CD8-positive, alpha-beta memory T cell (primary cell): ENCODE measurements around the gene PAOX. TPM values are rescaled to one million over a fixed set of nuclear protein-coding genes. Genes with fewer than 3 reads are reported as not detected.
"Not testable (repeated sequence)": the region's sequence is repeated elsewhere in the genome, so short reads cannot be mapped to it uniquely, and the experiment has no call there.

ENCODE experiments used
- CTCF ChIA-PET: fragments of 350-600 bp; sonication (Branson Sonifier 250); formaldehyde crosslinking; loops from one replicate; lab custom pipeline; 2021; ENCODE audit warnings: antibody characterized with exemption; lab: Charles Lee
- POLR2A ChIA-PET: fragments of 350-600 bp; sonication (Branson Sonifier 250); formaldehyde crosslinking; loops from one replicate; lab custom pipeline; 2021; ENCODE audit warnings: antibody characterized with exemption; lab: Charles Lee
- DNase-seq, 5 donors: peaks; one replicate each; pipeline versions ENCODE4 v3.0.0 to v3.0.0-alpha.2; 2020 to 2022; ENCODE audit warnings: mixed read lengths in 1 of 5
- H3K27ac ChIP-seq: one replicate; pipeline ENCODE4 v1.7.0; 2013; ENCODE audit warnings: low read depth, mild to moderate bottlenecking, low read length, moderate library complexity
- H3K27me3 ChIP-seq: 2 replicates; pipeline ENCODE4 v1.7.0; 2013; ENCODE audit warnings: low read length, mild to moderate bottlenecking; ENCODE audit not compliant: insufficient read depth, poor library complexity, severe bottlenecking
- H3K36me3 ChIP-seq: 2 replicates; pipeline ENCODE4 v1.7.0; 2013; ENCODE audit warnings: mild to moderate bottlenecking, low read length, moderate library complexity; ENCODE audit not compliant: insufficient read depth
- H3K4me1 ChIP-seq: 2 replicates; pipeline ENCODE4 v1.7.0; 2013; ENCODE audit warnings: mild to moderate bottlenecking, low read length, moderate library complexity; ENCODE audit not compliant: insufficient read depth
- H3K4me3 ChIP-seq: 2 replicates; pipeline ENCODE4 v1.7.0; 2013; ENCODE audit warnings: mild to moderate bottlenecking, low read length
- H3K9me3 ChIP-seq: 2 replicates; pipeline ENCODE4 v1.7.0; 2013; ENCODE audit warnings: mild to moderate bottlenecking, low read length
- H3K27ac Mint-ChIP-seq, 8 donors: one replicate each; pipeline ENCODE4 v1.8.0; 2020 to 2021; ENCODE audit warnings: mixed read lengths in 8 of 8, mild to moderate bottlenecking in 6 of 8, inconsistent platforms in 3 of 8, moderate library complexity in 3 of 8
- H3K27me3 Mint-ChIP-seq, 2 donors: one replicate each; pipeline ENCODE4 v1.8.0; 2020 to 2021; ENCODE audit warnings: mixed read lengths in 2 of 2, mild to moderate bottlenecking in 1 of 2, moderate library complexity in 1 of 2
- H3K36me3 Mint-ChIP-seq, 3 donors: one replicate each; pipeline ENCODE4 v1.8.0; 2020 to 2021; ENCODE audit warnings: mixed read lengths in 3 of 3, inconsistent platforms in 1 of 3, mild to moderate bottlenecking in 1 of 3
- H3K4me1 Mint-ChIP-seq, 3 donors: one replicate each; pipeline ENCODE4 v1.8.0; 2020 to 2021; ENCODE audit warnings: mixed read lengths in 3 of 3, inconsistent platforms in 1 of 3, mild to moderate bottlenecking in 1 of 3
- H3K4me3 Mint-ChIP-seq, 7 donors: one replicate each; pipeline ENCODE4 v1.8.0; 2020 to 2021; ENCODE audit warnings: mixed read lengths in 7 of 7, mild to moderate bottlenecking in 6 of 7, moderate library complexity in 4 of 7, inconsistent platforms in 2 of 7
- H3K9me3 Mint-ChIP-seq, 5 donors: one replicate each; pipeline ENCODE4 v1.8.0; 2020 to 2022; ENCODE audit warnings: mixed read lengths in 5 of 5, mild to moderate bottlenecking in 3 of 5, moderate library complexity in 2 of 5, inconsistent platforms in 1 of 5
- polyA plus RNA-seq: library from polyadenylated mRNA; unstranded; fragments of 300-500 nt; fragmentation: Illumina TruSeq; gene quantifications from one replicate; pipeline ENCODE4 v1.2.3, GENCODE V29; 2021
- total RNA-seq, 2 experiments: library from RNA; stranded (reverse); gene quantifications; one replicate each; pipeline ENCODE4 v1.2.3, GENCODE V29; 2021

The PAOX gene
- total and polyA plus RNA-seq, 3 experiments from 2014 or later, result 6.4 to 16.8 (median 6.7) TPM

- H3K27ac Mint-ChIP-seq, POLR2A ChIA-PET, H3K27me3 Mint-ChIP-seq, H3K9me3 Mint-ChIP-seq, H3K4me1 ChIP-seq, H3K27me3 ChIP-seq, H3K4me3 ChIP-seq, H3K4me1 Mint-ChIP-seq, H3K27ac ChIP-seq, H3K9me3 ChIP-seq, H3K4me3 Mint-ChIP-seq, DNase-seq, H3K36me3 ChIP-seq: not testable (repeated sequence)
- H3K36me3 Mint-ChIP-seq, result peaks cover 0 to 67% (median 10%) of the 10 kb centered on the region in 3 donors
- CTCF ChIA-PET, result interaction anchor here (1.3 kb wide), 1 partner anchor 25 kb away, joined by 3 read pairs; no protein-coding TSS in a partner anchor
Measured at GRCh38 chr10:133367461-133367860, 11.6 kb upstream of the PAOX start.

- Histone ChIP-seq H3K27me3 (no peaks in the 10 kb centered on the region), H3K4me1 (peaks cover 5% of the 10 kb centered on the region), H3K27ac (no peak overlapping the region), H3K36me3 (peaks cover 10% of the 10 kb centered on the region), H3K4me3 (no peak overlapping the region), H3K9me3 (no peaks in the 10 kb centered on the region)
- H3K4me1 Mint-ChIP-seq, result peaks cover 0 to 7% (median 4%) of the 10 kb centered on the region in 3 donors
- no peaks in the 10 kb centered on the region for H3K9me3 Mint-ChIP-seq
- peaks cover 0 to 60% (median 10%) of the 10 kb centered on the region in 3 donors for H3K36me3 Mint-ChIP-seq
- H3K27ac Mint-ChIP-seq, result peak overlapping the region in 1 of 8 donors; percentile 6
- DNase-seq, result no peak
- no peaks in the 10 kb centered on the region for H3K27me3 Mint-ChIP-seq
- peak overlapping the region in 1 of 7 donors; percentile 56 for H3K4me3 Mint-ChIP-seq
- ChIA-PET POLR2A (no interaction called here), CTCF (no interaction called here)
Measured at GRCh38 chr10:133368153-133368552, 10.9 kb upstream of the PAOX start.

- H3K27ac Mint-ChIP-seq, result peak overlapping the region in 1 of 8 donors; percentile 42
- H3K9me3 Mint-ChIP-seq, result no peaks in the 10 kb centered on the region
- Histone ChIP-seq H3K27me3 (no peaks in the 10 kb centered on the region), H3K4me1 (peaks cover 5% of the 10 kb centered on the region), H3K4me3 (no peak overlapping the region), H3K27ac (no peak overlapping the region), H3K36me3 (peaks cover 10% of the 10 kb centered on the region), H3K9me3 (no peaks in the 10 kb centered on the region)
- H3K4me3 Mint-ChIP-seq, result peak overlapping the region in 3 of 7 donors; percentile 12 to 67 (median 22)
- ChIA-PET POLR2A (no interaction called here), CTCF (interaction anchor here (1.3 kb wide), 1 partner anchor 9 kb away, joined by 3 read pairs; no protein-coding TSS in a partner anchor)
- no peak for DNase-seq
- peaks cover 0 to 1% of the 10 kb centered on the region in 2 donors for H3K27me3 Mint-ChIP-seq
- H3K4me1 Mint-ChIP-seq, result peaks cover 5 to 15% (median 8%) of the 10 kb centered on the region in 3 donors
- peaks cover 0 to 48% (median 6%) of the 10 kb centered on the region in 3 donors for H3K36me3 Mint-ChIP-seq
Measured at GRCh38 chr10:133370030-133370786, 8.9 kb upstream of the PAOX start.

GRCh38 chr10:133372507-133372906 is 6.6 kb upstream of the PAOX start:
- Mint-ChIP-seq H3K27me3 (peaks cover 0 to 1% of the 10 kb centered on the region in 2 donors), H3K4me3 (peak overlapping the region in 6 of 7 donors; percentile 57 to 84 (median 78)), H3K36me3 (peaks cover 0 to 32% (median 6%) of the 10 kb centered on the region in 3 donors), H3K27ac (no peak overlapping the region), H3K9me3 (no peaks in the 10 kb centered on the region), H3K4me1 (peaks cover 5 to 19% (median 8%) of the 10 kb centered on the region in 3 donors)
- CTCF ChIA-PET, result no interaction called here
- Histone ChIP-seq H3K27me3 (no peaks in the 10 kb centered on the region), H3K36me3 (peaks cover 10% of the 10 kb centered on the region), H3K4me3 (no peak overlapping the region), H3K4me1 (peaks cover 5% of the 10 kb centered on the region), H3K9me3 (no peaks in the 10 kb centered on the region), H3K27ac (no peak overlapping the region)
- no peak for DNase-seq
- POLR2A ChIA-PET, result no interaction called here

GRCh38 chr10:133373174-133374090 is 5.6 kb upstream of the PAOX start, which contains the start of gene ECHS1:
Gene ECHS1, minus strand, starts transcription at chr10:133373354. Its CDS starts 21 bp downstream, at chr10:133373333.
- Mint-ChIP-seq H3K27ac (peak within 1 kb of the TSS in 6 of 8 donors; percentile 26 to 86 (median 54)), H3K4me3 (peak within 1 kb of the TSS; percentile 71 to 90 (median 84)), H3K36me3 (peaks cover 0 to 26% (median 1%) of the 10 kb centered on the region in 3 donors), H3K9me3 (no peaks in the 10 kb centered on the region), H3K27me3 (peaks cover 0 to 1% of the 10 kb centered on the region in 2 donors), H3K4me1 (peaks cover 5 to 23% (median 8%) of the 10 kb centered on the region in 3 donors)
- POLR2A ChIA-PET, result interaction anchor here (0.6 to 1.0 kb wide), 2 partner anchors 17 to 56 kb away, joined by 5 to 8 read pairs; no protein-coding TSS in a partner anchor
- H3K9me3 ChIP-seq, result no peaks in the 10 kb centered on the region
- peak; percentile 88 to 95 (median 92) for DNase-seq
- CTCF ChIA-PET, result no interaction called here
- peak within 1 kb of the TSS; percentile 22 for H3K4me3 ChIP-seq
- H3K27me3 ChIP-seq, result no peaks in the 10 kb centered on the region
- H3K4me1 ChIP-seq, result peaks cover 11% of the 10 kb centered on the region
- H3K27ac ChIP-seq, result peak within 1 kb of the TSS; percentile 24
- H3K36me3 ChIP-seq, result peaks cover 7% of the 10 kb centered on the region

- peaks cover 0 to 1% of the 10 kb centered on the region in 2 donors for H3K27me3 Mint-ChIP-seq
Measured at GRCh38 chr10:133375357-133376115, 3.5 kb upstream of the PAOX start.

DNA sequence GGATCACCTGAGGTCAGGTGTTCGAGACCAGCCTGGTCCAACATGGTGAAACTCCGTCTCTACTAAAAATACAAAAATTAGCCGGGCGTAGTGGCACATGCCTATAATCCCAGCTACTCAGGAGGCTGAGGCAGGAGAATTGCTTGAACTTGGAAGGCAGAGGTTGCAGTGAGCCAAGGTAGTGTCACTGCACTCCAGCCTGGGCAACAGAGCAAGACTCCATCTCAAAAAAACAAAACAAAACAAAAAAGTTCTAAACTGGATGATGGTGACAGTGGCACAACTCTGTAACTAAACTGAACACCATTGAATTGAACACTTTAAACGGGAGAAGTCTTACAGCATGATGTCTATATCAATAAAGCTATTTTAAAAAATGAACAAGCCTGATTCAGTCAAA is 2.9 kb upstream of the PAOX start:
- H3K9me3 ChIP-seq, H3K36me3 Mint-ChIP-seq, H3K9me3 Mint-ChIP-seq, CTCF ChIA-PET, H3K27ac ChIP-seq, DNase-seq, H3K36me3 ChIP-seq, POLR2A ChIA-PET, H3K27me3 ChIP-seq, H3K27me3 Mint-ChIP-seq, H3K4me3 ChIP-seq: not testable (repeated sequence)
- peak overlapping the region in 1 of 8 donors; percentile 43 for H3K27ac Mint-ChIP-seq
- peaks cover 11% of the 10 kb centered on the region for H3K4me1 ChIP-seq
- H3K4me3 Mint-ChIP-seq, result peak overlapping the region in 6 of 7 donors; percentile 33 to 88 (median 66)
- H3K4me1 Mint-ChIP-seq, result peaks cover 5 to 36% (median 9%) of the 10 kb centered on the region in 3 donors

More at GRCh38 chr10:133375357-133376115, 3.5 kb upstream of the PAOX start:
- CTCF ChIA-PET, result no interaction called here
- H3K36me3 Mint-ChIP-seq, result peaks cover 0 to 5% (median under 1%) of the 10 kb centered on the region in 3 donors
- peak overlapping the region in 5 of 7 donors; percentile 27 to 88 (median 77) for H3K4me3 Mint-ChIP-seq
- H3K9me3 Mint-ChIP-seq, result no peaks in the 10 kb centered on the region
- H3K4me1 Mint-ChIP-seq, result peaks cover 5 to 31% (median 9%) of the 10 kb centered on the region in 3 donors
- H3K36me3 ChIP-seq, result no peaks in the 10 kb centered on the region
- POLR2A ChIA-PET, result no interaction called here
- no peak for DNase-seq
- no peaks in the 10 kb centered on the region for H3K9me3 ChIP-seq
- no peak overlapping the region for H3K4me3 ChIP-seq
- H3K27ac ChIP-seq, result no peak overlapping the region
- H3K4me1 ChIP-seq, result peaks cover 11% of the 10 kb centered on the region
- H3K27ac Mint-ChIP-seq, result no peak overlapping the region
- H3K27me3 ChIP-seq, result no peaks in the 10 kb centered on the region
